ENCODE measurements around the gene TCL1B. TPM values are rescaled to one million over a fixed set of nuclear protein-coding genes. Genes with fewer than 3 reads are reported as not detected.

TCL1B gene
- total RNA-seq, 1 donor from 2014 or later, result not detected

DNA sequence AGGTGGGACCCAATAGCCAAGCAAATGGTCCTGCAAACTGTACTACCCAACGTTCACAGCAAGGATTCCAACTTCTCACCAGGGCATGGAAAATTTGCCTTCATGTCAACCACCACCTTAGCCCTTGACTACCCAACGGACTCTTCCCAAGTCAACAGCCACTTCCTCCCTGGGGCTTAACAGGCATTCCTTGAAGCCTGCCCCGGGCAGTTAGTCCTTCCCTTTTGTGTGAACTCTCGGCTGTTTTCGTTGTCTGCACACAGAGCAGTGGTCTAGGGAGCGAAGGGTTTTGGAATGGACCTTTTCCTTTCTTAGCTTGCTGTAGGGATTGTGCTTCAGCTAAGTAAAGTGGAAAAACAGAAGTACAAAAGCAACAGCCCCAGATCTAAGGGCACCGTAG, 35.2 kb upstream of the TCL1B start:
- H3K27ac Mint-ChIP-seq (ENCODE audit: unreplicated experiment), result no peak overlapping the region
- TF ChIP-seq, protein P1, sequence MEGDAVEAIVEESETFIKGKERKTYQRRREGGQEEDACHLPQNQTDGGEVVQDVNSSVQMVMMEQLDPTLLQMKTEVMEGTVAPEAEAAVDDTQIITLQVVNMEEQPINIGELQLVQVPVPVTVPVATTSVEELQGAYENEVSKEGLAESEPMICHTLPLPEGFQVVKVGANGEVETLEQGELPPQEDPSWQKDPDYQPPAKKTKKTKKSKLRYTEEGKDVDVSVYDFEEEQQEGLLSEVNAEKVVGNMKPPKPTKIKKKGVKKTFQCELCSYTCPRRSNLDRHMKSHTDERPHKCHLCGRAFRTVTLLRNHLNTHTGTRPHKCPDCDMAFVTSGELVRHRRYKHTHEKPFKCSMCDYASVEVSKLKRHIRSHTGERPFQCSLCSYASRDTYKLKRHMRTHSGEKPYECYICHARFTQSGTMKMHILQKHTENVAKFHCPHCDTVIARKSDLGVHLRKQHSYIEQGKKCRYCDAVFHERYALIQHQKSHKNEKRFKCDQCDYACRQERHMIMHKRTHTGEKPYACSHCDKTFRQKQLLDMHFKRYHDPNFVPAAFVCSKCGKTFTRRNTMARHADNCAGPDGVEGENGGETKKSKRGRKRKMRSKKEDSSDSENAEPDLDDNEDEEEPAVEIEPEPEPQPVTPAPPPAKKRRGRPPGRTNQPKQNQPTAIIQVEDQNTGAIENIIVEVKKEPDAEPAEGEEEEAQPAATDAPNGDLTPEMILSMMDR (IDR thresholded peaks at IDR 0.05), result no peak
- peaks cover 14% of the 10 kb centered on the region for H3K27me3 Mint-ChIP-seq (ENCODE audit: low read depth)
- H3K4me3 Mint-ChIP-seq (ENCODE audit: unreplicated experiment), result no peak overlapping the region
- no peaks in the 10 kb centered on the region for H3K4me1 Mint-ChIP-seq (ENCODE audit: low read depth)
- DNase-seq (ENCODE audit: low spot score), result no peak
- H3K9me3 Mint-ChIP-seq (ENCODE audit: low read depth), result no peaks in the 10 kb centered on the region
- no peaks in the 10 kb centered on the region for H3K36me3 Mint-ChIP-seq (ENCODE audit: low read depth)

DNA sequence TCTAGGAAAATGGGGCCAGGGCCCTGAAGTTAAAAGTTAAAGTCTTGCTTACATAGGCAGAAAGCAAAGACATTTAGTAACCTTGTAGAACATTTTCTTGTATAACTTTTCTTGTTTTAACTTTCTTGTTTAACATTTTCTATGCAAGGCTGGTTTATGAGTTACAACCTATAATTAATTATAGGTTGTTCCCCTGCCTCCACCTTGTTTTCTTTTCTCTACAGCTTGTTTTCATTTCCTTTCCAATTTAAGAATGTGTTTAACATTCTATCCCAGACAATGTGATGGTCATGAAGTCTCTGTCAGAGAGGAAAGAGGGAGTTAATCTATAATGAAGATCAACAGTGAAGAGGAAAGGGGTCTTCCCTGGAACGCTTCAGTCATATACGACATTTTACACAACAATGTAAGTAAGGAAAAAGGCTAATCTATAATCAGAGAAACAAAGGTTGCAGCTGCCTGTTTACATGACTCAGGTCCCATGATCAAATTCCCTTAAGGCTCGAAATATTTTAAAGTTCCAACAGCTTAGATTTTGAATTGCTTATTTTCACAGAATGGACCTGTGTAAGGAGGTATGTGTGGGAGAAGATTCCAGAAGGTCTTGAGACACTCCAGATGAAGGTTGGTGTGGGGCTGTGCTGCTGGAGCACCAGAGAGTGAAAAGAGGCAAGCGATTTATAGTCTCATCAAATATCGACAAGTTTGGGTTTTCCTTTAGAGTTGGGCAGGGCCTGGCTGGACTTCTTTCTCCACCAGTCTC, 34.2 kb upstream of the TCL1B start:
- H3K4me1 Mint-ChIP-seq (ENCODE audit: low read depth), result no peaks in the 10 kb centered on the region
- H3K4me3 Mint-ChIP-seq (ENCODE audit: unreplicated experiment), result no peak overlapping the region
- TF ChIP-seq, protein P1 (IDR thresholded peaks at IDR 0.05), result no peak
- no peak for DNase-seq (ENCODE audit: low spot score)
- peaks cover 17% of the 10 kb centered on the region for H3K27me3 Mint-ChIP-seq (ENCODE audit: low read depth)
- no peaks in the 10 kb centered on the region for H3K36me3 Mint-ChIP-seq (ENCODE audit: low read depth)
- no peaks in the 10 kb centered on the region for H3K9me3 Mint-ChIP-seq (ENCODE audit: low read depth)
- no peak overlapping the region for H3K27ac Mint-ChIP-seq (ENCODE audit: unreplicated experiment)

DNA sequence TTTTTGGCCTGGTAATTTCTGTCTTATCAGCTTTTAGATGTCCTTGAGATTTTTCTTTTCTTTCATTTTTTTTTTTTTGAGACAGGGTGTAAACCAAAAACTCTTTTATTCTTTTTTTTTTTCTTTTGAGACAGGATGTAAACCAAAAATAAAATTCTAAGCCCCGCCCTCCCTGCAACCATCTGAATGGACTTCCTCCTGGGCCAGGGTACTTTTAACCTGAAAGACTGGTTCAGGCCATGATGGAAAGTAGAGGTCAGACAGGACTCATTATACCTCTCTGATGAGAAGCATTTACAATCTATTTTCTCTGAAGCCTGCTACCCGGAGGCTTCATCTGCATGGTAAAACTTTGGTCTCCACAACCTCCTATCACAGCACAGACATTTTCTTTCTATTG, 33.5 kb upstream of the TCL1B start:
- Mint-ChIP-seq H3K27me3 (ENCODE audit: low read depth) (peaks cover 24% of the 10 kb centered on the region), H3K4me1 (ENCODE audit: low read depth) (no peaks in the 10 kb centered on the region)

DNA sequence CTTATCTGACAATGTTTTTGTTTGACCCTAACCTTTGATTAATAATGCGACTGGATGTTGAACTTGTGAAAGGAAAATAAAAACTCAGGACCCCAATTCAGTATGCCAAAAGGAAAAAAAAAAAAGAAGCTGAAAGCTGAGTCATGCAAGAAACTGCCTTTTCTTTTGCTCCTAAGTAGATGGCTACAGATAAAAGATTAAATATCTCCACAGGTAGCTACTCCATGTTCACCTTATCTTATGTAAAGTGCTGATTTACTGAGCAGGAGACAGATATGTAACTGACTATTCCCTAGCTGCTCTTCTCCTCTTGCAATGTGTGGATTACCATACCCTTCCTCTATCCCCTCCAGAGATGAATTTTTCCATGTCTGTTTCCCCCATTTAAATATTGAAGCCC, 30.8 kb upstream of the TCL1B start:
- TF ChIP-seq, protein P1 (IDR thresholded peaks at IDR 0.05), result no peak

More for the DNA sequence above, 33.5 kb upstream of the TCL1B start:
- Mint-ChIP-seq H3K4me3 (ENCODE audit: unreplicated experiment) (no peak overlapping the region), H3K9me3 (ENCODE audit: low read depth) (no peaks in the 10 kb centered on the region), H3K27ac (ENCODE audit: unreplicated experiment) (no peak overlapping the region), H3K36me3 (ENCODE audit: low read depth) (no peaks in the 10 kb centered on the region)
- no peak for DNase-seq (ENCODE audit: low spot score)
- TF ChIP-seq, protein P1 (IDR thresholded peaks at IDR 0.05), result no peak

DNA sequence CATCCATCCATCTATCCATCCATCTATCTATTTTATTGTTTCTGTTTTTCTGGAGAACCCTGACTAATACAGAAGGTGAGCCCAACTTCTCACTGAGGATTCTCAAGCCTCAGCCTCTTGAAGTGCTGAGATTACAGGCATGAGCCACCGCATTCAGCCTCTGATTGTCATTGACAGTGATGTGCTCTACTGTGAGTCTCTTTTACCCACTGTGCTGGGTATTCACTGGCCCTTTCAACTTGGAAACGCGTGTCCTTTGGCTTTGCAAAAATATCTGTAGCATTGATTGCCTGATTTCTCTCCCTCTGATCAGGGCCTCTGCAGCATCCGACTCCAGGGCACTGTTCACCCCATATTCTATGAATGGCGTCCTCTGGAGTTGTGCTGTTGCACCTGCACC, 29.6 kb upstream of the TCL1B start:
- H3K27ac Mint-ChIP-seq (ENCODE audit: unreplicated experiment), result no peak overlapping the region
- no peak for DNase-seq (ENCODE audit: low spot score)
- H3K36me3 Mint-ChIP-seq (ENCODE audit: low read depth), result no peaks in the 10 kb centered on the region
- H3K9me3 Mint-ChIP-seq (ENCODE audit: low read depth), result no peaks in the 10 kb centered on the region
- TF ChIP-seq, protein P1 (IDR thresholded peaks at IDR 0.05), result no peak
- no peaks in the 10 kb centered on the region for H3K4me1 Mint-ChIP-seq (ENCODE audit: low read depth)
- H3K4me3 Mint-ChIP-seq (ENCODE audit: unreplicated experiment), result no peak overlapping the region
- H3K27me3 Mint-ChIP-seq (ENCODE audit: low read depth), result peaks cover 41% of the 10 kb centered on the region

More for the DNA sequence above, 30.8 kb upstream of the TCL1B start:
- no peaks in the 10 kb centered on the region for H3K36me3 Mint-ChIP-seq (ENCODE audit: low read depth)
- H3K27me3 Mint-ChIP-seq (ENCODE audit: low read depth), result peaks cover 32% of the 10 kb centered on the region
- H3K4me3 Mint-ChIP-seq (ENCODE audit: unreplicated experiment), result no peak overlapping the region
- no peak overlapping the region for H3K27ac Mint-ChIP-seq (ENCODE audit: unreplicated experiment)
- H3K4me1 Mint-ChIP-seq (ENCODE audit: low read depth), result no peaks in the 10 kb centered on the region
- DNase-seq (ENCODE audit: low spot score), result no peak
- no peaks in the 10 kb centered on the region for H3K9me3 Mint-ChIP-seq (ENCODE audit: low read depth)
